Measurements from ENCODE around the gene DIPK1C.

GRCh38 chr18:74497778-74498177, 40.7 kb upstream of the DIPK1C start:
- TF ChIP-seq POLR2AphosphoS5 (IDR thresholded peaks at IDR 0.05; ENCODE audit: low read depth, low read length) (no peak), POLR2A (IDR thresholded peaks at IDR 0.05; ENCODE audit: borderline replicate concordance, extremely low read depth, insufficient read depth, insufficient read length) (no peak), ATF3 (IDR thresholded peaks at IDR 0.05) (no peak), RAD21 (IDR thresholded peaks at IDR 0.05; ENCODE audit: low read depth) (no peak), EGR1 (IDR thresholded peaks at IDR 0.05; ENCODE audit: low read depth) (no peak), JUND (IDR thresholded peaks at IDR 0.05) (no peak), SP1 (IDR thresholded peaks at IDR 0.05; ENCODE audit: low read depth) (no peak), EZH2 (IDR thresholded peaks at IDR 0.05) (no peak), EZH2phosphoT487 (IDR thresholded peaks at IDR 0.05; ENCODE audit: borderline replicate concordance) (no peak)
- TF ChIP-seq, protein P1, sequence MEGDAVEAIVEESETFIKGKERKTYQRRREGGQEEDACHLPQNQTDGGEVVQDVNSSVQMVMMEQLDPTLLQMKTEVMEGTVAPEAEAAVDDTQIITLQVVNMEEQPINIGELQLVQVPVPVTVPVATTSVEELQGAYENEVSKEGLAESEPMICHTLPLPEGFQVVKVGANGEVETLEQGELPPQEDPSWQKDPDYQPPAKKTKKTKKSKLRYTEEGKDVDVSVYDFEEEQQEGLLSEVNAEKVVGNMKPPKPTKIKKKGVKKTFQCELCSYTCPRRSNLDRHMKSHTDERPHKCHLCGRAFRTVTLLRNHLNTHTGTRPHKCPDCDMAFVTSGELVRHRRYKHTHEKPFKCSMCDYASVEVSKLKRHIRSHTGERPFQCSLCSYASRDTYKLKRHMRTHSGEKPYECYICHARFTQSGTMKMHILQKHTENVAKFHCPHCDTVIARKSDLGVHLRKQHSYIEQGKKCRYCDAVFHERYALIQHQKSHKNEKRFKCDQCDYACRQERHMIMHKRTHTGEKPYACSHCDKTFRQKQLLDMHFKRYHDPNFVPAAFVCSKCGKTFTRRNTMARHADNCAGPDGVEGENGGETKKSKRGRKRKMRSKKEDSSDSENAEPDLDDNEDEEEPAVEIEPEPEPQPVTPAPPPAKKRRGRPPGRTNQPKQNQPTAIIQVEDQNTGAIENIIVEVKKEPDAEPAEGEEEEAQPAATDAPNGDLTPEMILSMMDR (IDR thresholded peaks at IDR 0.05 in 2 of 3, conservative IDR thresholded peaks at IDR 0.05 in 1 of 3; ENCODE audit: borderline replicate concordance in 1 of 3, insufficient read depth in 1 of 3, low read depth in 2 of 3, low read length in 2 of 3): no peak
